Erythroblast (primary cell): ENCODE data around the gene SLC6A7.

Experiments
- GATA1 ChIP-seq: IDR thresholded peaks from 2 replicates; pipeline ENCODE4 v1.6.1; 2011; ENCODE audit warnings: low read depth, mild to moderate bottlenecking, control low read depth, low read length, moderate library complexity
- POLR2A ChIP-seq: IDR thresholded peaks from 2 replicates; pipeline ENCODE4 v1.6.1; 2011; ENCODE audit warnings: mild to moderate bottlenecking, low read length

- TF ChIP-seq POLR2A (no peak), GATA1 (no peak)
These were observed 27.7 kb upstream of the SLC6A7 start for GRCh38 chr5:150162142-150162513.
